Brain microvascular endothelial cell (primary cell): Measurements from ENCODE around the gene MACROD2.
"Not testable (repeated sequence)": the region's sequence is repeated elsewhere in the genome, so short reads cannot be mapped to it uniquely, and the experiment has no call there.

Source experiments
- DNase-seq: peaks from one replicate; pipeline ENCODE4 v3.0.0-alpha.2; 2020
- H3K27ac ChIP-seq: fragments of 250-450 bp; sonication (Bioruptor Pico); 2 replicates; pipeline ENCODE4 v1.5.1; 2020; ENCODE audit warnings: mild to moderate bottlenecking, moderate library complexity
- H3K27me3 ChIP-seq: fragments of 250-450 bp; sonication (Bioruptor Pico); replicated peaks from 2 replicates; pipeline ENCODE4 v1.5.1; 2020; ENCODE audit warnings: mild to moderate bottlenecking
- H3K36me3 ChIP-seq: fragments of 250-450 bp; sonication (Bioruptor Pico); replicated peaks from 2 replicates; pipeline ENCODE4 v1.5.1; 2020; ENCODE audit warnings: mild to moderate bottlenecking
- H3K4me3 ChIP-seq: 2 replicates; pipeline ENCODE4 v1.5.1; 2011; ENCODE audit warnings: low read depth, mild to moderate bottlenecking, control low read depth, low read length, moderate library complexity
- in situ Hi-C: cut with HindIII; loops from 2 replicates; pipeline ENCODE4 v1.10.0; 2017; ENCODE audit warnings: low sequenced_read_pairs, low pct_ligation_motif_present
- TF ChIP-seq, protein P1 (sequence below): IDR thresholded peaks from 2 replicates; pipeline ENCODE4 v1.5.1; 2011; ENCODE audit warnings: low read depth, mild to moderate bottlenecking, moderate library complexity, low read length, control low read depth, inconsistent platforms; ENCODE audit errors: missing control alignments

The MACROD2 gene

DNA sequence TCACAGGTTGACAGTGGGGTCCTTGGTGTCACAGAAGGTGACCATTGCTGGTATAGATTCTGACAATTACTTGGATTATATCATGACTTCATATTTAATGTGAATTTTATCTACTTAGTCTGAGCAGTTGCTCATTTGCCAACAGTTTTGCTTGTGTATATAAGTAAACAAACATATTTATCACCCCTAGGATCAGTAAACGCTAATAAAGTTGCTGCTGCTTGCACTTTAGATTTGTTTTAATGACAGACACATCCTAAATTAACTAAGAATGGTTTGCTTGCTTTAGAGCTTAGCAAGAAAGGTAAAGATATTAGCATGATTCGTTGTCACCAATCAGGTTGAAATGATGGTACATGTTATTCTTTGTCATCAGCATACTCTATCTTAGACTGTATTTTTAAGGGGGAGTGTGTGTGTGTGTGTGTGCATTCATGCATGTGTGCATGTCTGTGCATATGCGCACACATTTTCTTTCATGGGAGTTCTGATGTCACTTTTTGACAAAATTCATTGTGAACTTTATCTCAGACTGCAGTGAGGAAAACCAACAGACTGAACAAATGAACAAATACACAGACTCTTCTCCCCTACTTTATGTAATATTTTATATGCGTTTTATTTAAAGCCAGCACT lies 1124.7 kb downstream of the MACROD2 start:
- no peak overlapping the region for H3K27ac ChIP-seq
- in situ Hi-C loops: no loop called here
- no peak overlapping the region for H3K4me3 ChIP-seq
- no peaks in the 10 kb centered on the region for H3K36me3 ChIP-seq
- no peak for DNase-seq
- TF ChIP-seq, protein P1, sequence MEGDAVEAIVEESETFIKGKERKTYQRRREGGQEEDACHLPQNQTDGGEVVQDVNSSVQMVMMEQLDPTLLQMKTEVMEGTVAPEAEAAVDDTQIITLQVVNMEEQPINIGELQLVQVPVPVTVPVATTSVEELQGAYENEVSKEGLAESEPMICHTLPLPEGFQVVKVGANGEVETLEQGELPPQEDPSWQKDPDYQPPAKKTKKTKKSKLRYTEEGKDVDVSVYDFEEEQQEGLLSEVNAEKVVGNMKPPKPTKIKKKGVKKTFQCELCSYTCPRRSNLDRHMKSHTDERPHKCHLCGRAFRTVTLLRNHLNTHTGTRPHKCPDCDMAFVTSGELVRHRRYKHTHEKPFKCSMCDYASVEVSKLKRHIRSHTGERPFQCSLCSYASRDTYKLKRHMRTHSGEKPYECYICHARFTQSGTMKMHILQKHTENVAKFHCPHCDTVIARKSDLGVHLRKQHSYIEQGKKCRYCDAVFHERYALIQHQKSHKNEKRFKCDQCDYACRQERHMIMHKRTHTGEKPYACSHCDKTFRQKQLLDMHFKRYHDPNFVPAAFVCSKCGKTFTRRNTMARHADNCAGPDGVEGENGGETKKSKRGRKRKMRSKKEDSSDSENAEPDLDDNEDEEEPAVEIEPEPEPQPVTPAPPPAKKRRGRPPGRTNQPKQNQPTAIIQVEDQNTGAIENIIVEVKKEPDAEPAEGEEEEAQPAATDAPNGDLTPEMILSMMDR: no peak
- H3K27me3 ChIP-seq: no peaks in the 10 kb centered on the region

DNA sequence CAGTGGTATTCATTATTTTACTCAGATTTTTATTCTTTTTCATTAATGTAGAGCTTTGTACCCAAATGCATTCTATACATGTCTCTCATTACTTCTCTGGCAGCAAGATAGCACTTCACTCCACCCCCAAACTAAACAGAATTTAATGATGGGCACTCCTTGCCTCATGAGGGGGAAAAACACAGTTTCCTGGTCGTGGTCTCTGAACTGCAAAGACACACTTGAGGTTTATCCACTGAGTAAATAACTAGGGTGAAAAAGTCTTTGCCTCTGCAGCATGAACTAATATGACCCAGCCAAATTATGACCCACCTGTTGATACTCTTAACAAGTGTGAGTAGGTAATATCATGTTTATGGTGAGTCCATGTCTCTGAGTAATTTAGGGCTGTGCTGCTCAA lies 1127.3 kb downstream of the MACROD2 start:
- in situ Hi-C loops: no loop called here
- H3K4me3 ChIP-seq: no peak overlapping the region
- TF ChIP-seq, protein P1: no peak
- H3K36me3 ChIP-seq: no peaks in the 10 kb centered on the region
- no peak for DNase-seq
- H3K27ac ChIP-seq: no peak overlapping the region
- no peaks in the 10 kb centered on the region for H3K27me3 ChIP-seq

DNA sequence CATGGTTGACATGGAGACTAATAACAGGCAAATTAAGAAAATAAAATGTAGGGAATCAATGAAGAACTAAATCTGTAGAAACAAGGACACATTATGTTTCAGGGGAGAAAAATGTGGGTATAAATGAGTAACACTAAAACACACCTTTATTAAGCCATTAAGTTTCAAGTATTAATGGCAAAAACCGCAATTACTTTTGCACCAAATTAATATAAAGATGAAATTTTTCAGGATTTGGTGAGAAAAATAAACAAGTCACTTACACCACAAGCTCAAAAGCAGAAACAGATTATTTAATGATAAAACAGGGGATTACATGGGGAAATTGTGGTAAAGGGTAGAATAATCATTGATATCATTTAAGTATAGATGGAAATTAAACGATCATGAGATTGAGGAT lies 1135.9 kb downstream of the MACROD2 start:
- Histone ChIP-seq H3K27me3 (no peaks in the 10 kb centered on the region), H3K4me3 (no peak overlapping the region), H3K27ac (no peak overlapping the region), H3K36me3 (no peaks in the 10 kb centered on the region)
- no peak for DNase-seq
- TF ChIP-seq, protein P1: no peak
- in situ Hi-C loops: no loop called here

DNA sequence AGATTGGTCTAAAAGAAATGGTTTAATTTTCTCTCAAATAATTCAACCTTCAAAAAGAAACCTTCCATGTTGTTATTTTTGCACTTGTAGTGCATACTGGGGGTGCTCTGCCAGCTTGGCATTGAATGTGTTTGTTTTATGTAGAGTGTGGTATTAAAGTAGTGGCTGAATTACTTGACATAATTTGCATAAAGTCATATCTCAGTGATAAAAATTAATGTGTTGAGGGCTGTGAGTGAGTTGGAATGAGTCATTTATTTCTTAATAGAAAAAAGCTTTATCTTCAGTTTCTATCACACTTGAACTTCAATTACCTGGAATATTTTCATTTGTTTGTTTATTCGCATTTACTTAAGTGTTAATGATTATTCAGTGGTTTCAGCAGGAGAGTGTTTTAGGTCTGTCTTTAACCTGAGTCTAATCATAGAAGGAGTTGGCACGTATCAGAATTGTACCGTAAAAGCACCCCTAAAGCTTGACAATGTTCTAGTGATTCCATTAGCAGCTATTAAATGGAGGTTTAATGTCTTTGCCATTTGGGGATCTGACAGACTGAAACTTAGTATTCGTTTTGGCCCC lies 1143.3 kb downstream of the MACROD2 start:
- H3K36me3 ChIP-seq: no peaks in the 10 kb centered on the region
- H3K27me3 ChIP-seq: no peaks in the 10 kb centered on the region
- in situ Hi-C loops: no loop called here
- no peak overlapping the region for H3K4me3 ChIP-seq
- DNase-seq: no peak
- TF ChIP-seq, protein P1: no peak
- H3K27ac ChIP-seq: no peak overlapping the region

DNA sequence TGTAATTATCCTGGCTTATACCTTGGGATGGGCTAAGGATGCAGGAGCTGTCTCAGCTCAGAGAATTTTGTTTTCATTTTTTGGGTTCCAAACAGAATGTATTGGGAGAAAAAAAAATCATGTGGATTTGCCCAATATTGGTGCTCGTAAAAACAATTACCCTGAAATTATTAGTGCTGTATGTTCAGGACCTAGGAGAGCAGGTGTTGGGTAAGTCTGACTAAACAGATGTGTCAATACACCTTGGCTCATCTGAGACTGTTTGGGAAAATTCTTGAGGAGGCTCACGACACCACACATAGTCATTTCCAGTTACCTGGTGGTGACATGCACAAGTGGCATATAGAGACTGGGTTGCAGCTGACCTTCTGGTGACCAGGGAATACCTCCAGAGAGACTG lies 1144.2 kb downstream of the MACROD2 start:
- H3K36me3 ChIP-seq: no peaks in the 10 kb centered on the region
- H3K4me3 ChIP-seq: no peak overlapping the region
- in situ Hi-C loops: no loop called here
- no peaks in the 10 kb centered on the region for H3K27me3 ChIP-seq
- no peak for DNase-seq
- no peak overlapping the region for H3K27ac ChIP-seq
- TF ChIP-seq, protein P1: no peak

DNA sequence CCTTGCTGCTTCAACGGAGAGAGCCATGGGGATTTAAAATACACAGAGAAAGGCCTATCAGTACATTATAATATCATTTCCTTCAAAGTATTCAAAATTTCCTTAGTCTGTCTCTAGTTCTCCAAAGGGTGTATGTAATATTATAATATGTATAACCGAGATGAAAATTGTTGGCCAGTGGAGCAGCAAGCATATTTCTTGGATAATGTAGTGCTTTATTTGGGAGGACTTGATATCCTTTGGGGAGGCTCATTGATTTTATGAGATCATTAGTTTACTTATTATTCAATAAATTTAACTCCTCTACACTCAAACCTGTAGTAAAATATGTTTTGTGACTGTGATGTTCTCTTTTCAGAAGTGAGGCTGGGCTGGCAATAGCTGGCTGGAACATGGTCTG lies 1145.0 kb downstream of the MACROD2 start:
- in situ Hi-C loops: no loop called here
- no peaks in the 10 kb centered on the region for H3K36me3 ChIP-seq
- no peak overlapping the region for H3K4me3 ChIP-seq
- no peaks in the 10 kb centered on the region for H3K27me3 ChIP-seq
- TF ChIP-seq, protein P1: no peak
- no peak for DNase-seq
- no peak overlapping the region for H3K27ac ChIP-seq

DNA sequence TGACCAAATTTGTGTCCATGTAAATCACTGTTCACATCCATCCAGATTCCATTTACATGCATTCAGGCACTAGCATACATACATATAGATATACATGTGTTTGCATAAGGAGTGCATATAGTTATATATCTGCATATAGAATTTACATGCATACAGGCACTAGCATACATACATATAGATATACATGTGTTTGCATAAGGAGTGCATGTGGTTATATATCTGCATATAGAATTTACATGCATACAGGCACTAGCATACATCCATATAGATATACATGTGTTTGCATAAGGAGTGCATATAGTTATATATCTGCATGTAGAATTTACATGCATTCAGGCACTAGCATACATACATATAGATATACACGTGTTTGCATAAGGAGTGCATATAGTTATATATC lies 1145.6 kb downstream of the MACROD2 start:
- in situ Hi-C loops, H3K27ac ChIP-seq, H3K36me3 ChIP-seq, DNase-seq, H3K27me3 ChIP-seq, H3K4me3 ChIP-seq: not testable (repeated sequence)
